ENCODE data around the gene MYO5B.

The MYO5B gene

DNA sequence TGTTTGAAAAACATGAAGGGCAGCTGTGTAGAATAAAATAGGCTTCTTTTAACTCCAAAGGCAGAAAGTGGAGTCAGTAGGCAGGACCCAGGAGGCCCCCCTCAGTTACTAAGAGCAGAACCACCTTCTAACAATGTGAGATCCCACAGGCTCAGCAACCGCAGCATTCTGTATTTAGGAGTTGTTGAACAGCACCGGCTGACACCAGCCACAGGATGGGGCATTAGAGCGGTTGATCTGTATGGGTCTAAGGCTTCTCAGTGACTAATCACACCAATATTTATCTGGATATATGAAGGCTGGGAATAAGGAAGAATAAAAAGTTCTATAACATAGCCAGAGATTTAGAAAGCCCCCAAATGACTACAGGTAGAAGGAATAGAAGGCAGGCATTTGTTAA is 51.7 kb downstream of the MYO5B start:
- no peak for DNase-seq

DNA sequence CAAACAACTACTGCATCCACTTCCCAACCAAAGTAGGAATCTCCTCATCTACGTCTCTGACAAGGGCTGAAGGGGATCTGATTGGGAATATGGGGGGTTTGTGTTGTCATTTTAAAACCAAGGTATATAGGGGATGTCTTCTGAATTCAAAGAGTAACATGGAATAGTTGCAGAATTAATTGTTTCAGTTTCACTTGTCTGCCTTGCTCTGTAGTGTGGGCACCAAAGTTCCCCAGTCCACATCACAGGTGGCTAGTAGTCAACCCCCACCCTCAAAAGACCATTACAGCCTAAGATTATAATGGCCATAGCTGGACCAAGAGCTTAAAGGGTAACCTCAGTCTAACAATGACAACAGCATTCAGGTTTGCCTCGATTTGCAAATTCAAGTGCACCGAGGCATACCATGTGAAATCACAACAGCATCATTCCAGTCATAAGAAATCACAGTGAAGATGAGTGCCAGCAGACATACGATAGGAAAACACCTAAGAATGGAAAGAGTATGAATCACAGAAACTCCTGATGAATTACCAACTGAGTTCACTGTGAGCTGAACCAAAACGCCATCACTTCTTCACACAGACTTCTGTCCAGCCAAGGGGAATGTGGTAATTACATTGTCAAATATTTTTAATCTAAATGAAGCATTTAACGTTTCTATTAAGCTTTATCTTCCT is 52.4 kb downstream of the MYO5B start:
- DNase-seq, result no peak

DNA sequence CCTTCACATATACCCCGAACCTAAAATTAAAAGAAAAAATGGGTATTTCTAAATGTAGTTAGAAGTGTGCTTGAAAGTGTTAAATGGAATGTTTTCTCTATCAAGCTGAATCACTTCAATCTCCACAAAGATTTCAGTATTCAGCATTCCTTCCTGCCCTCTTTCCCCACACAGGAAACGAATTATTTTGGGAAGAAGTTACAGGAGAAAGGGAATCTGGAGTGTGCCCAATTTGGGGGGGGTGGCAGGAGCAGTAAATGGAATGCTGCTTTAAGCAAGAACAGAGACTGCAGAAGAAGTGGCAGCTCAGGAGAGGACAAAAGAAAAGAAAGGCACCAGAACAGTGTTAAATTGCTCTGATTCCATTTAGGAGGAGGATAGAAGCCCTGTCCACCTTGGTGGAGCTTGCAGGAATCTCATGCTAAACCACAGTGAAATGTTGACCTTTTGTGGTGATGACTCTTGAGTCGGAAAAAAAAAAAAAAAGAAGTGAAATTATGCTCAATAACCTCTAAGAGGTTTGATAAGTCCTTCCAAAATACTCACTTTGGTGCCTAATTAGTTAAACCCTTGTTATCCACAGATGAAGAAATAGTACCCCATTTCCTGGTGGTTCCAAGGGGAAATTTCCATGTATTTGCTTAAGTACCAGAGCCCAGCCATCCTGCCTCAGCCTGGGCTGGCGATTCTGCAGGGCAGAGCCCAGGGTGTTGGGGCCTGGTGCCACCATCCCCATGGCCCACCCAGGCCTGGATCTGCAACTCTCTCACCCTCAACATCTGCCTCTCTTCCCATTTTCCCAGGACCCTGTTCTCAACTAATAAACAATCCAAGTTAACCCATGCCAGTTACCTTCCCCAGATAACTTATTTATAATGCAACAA is 56.5 kb downstream of the MYO5B start:
- no peak for DNase-seq

DNA sequence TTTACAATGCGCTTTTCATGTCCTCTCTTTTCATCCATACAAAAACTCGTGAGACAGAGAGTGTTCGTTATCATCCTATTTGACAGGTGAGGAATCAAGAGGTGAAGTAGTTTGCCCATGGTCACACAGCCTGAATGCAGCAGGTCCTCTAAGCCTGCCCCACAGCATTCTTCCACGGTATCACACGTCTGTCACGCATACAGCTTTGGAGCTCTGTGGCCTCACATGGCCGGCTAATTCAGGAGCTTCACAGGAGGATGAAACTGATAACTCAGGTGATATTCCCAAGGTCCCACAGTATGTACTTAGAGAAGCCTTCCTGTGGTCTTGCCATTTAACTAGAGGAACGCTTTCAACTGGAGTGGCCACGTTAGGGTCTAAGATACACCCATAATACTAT is 59.0 kb downstream of the MYO5B start:
- no peak for DNase-seq

DNA sequence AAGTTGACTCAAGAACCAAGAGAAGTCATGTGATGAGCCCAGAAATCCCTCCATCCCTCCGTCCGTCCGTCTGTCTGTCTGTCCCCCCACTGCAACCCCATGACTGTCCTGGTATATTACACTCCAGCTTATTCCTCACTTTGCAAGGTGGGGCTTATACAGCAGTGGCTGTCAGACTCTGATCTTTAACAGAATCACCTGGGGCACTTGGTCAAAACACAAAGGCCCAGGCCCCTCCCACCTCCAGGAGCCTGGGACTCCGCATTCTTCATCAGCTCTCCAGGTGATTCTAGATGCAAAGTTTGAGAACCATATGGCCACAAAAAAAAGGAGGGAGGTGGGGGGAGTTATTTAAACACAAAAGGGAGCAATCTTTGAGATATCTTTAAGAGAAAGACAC is 61.4 kb downstream of the MYO5B start:
- DNase-seq, result no peak

DNA sequence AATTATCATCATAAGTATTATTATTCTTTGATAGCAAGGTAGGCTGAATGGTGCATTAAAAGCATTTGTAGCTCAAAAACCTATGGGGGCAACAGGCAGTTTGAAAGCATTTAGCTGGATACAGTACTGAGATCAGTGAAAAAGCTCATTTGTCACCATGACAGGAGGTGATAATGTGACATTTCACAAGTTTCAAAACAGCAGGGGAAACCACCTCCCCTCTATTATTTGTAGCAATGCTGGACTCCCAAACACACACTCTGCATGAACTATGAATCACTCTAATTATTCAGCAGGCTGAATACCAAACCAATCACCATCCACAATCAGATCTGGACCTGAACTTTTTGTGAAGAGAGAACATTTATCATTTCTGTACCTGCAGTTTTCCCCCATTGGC is 63.4 kb downstream of the MYO5B start:
- no peak for DNase-seq

DNA sequence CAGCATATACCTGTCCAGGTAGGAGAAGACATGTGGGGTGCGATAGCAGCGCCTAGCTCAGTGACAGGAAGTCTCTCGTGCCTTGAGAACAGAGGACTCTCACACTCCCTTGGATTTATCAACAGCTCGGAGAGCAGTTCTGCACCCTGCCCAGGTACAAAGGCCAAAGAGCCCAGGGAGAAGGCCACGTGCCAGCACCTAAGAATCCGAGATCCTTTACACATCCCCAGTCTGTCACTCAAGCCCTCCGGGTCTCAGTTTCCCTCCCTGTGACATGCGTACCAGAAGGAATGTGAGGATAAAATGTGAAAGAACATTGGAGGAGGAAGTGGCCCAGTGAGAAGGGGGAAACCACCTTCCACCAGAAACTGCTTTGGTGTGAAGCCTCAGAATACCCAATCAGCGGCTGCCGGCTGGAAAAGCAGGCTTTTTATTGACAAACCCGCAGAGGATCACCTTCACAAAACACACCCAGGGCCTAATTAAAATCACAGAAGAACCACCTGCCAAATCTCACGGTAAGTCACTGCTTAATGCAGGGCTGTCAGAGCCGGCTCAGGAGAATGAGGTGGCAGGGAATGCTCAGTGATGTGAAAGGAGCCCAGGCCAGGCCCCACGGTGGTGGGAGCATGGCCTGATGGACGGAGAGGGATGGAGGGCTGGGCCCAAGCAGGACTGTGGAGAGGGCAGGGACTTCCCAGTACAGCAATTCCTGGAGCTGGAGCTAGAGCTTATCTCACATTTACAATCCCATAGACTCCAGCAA is 66.3 kb downstream of the MYO5B start:
- DNase-seq, result peak; percentile 55

DNA sequence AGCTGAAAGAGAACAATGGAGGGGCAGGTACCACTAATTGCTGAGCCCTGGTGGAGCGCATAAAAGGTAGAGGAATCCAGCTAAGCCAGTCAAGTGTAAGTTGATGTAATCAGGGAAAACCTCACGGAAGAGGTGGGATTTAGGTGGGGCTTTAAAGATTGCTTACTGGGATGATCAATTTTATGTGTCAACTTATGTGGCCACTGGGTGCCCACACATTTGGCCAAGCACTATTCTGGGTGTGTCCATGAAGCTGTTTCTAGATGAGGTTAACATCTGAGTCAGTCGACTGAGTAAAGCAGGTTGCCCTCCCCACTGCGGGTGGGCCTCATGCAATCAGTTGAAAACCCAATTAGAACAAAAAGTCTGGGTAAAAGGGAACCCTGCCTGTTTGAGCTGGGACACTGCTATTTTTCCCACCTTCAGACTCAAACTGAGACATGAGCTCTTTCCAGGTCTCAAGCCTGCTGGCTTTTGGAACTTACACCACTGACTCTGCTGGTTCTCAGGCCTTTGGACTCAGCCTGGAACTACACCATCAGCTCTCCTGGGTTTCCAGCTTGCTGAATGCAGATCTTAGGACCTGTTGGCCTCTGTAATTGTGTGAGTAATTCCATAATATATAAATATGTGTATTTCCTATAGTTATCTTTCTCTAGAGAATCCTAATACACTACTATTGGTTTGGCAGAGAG is 67.3 kb downstream of the MYO5B start:
- DNase-seq, result no peak

DNA sequence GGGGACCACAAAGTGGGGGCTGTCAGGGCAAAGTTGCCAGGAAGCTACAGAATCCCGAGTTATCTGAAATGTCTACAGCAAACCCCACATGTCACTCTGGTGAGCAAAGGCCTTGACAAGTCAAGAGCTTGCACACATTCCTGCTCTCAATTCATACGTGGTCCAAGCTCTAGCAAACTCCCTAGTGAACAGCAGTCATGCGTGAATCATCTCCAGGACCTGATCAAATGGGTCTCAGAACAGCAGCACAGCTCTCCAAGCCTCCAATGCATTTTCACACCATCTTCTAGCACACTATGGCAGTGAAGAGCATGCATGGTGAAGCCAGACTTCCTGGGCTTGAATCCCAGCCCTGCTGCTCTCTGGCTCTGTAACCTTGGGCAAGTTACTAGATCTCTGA is 68.5 kb downstream of the MYO5B start:
- DNase-seq, result no peak

DNA sequence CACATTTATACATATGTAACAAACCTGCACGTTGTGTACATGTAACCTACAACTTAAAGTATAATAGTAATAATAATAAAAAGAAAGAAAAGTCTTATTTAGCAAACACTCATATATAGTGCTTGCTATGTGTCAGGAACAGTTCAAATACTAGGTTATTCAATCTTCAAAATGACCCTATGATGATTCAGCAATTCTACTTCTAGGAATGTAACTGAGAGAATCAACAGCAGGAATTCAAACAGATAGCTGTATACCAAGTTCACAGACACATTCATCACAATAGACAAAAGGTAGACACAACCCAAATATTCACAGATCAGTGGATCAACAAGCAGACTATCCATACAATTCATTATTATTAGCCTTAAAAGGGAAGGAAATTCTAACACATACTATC is 69.5 kb downstream of the MYO5B start:
- DNase-seq, result no peak

DNA sequence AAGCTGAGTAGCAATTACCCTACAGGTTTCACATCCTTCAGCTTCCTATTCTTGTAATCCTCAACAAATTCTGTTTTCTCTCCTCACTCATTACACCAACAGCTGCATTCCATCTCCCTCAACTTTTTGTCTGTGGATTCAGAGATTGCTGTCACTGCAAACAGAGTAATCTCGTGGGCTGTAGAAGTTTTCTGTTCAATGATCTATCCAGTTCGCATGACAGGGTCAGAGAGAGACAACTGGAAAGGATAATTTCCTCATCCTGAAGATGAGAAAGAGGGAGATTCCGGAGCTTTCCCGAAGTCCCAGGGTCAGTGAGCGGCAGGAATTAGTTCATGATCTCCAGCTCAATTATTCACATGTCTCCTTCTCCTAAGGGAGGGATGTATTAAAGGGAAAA is 75.7 kb downstream of the MYO5B start:
- DNase-seq, result no peak

DNA sequence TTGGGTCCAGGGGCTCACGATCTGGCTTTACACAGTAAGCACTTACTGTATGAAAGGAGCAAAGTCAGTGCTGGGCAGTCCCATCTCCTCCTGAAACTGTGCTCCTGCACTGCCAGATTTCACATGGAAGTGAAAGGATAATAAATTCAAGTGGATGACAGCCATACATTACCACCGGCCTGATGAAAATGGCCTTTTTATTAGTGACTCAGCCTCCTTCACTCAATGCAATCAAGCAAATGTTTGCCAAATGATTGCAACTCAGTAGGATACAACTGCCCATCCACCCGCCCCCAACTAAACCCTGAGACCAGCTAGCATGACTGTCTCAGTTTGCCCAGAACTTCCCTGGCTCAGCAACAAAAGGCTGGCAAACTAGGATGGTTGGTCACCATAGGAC is 77.1 kb downstream of the MYO5B start:
- DNase-seq, result peak; percentile 39

DNA sequence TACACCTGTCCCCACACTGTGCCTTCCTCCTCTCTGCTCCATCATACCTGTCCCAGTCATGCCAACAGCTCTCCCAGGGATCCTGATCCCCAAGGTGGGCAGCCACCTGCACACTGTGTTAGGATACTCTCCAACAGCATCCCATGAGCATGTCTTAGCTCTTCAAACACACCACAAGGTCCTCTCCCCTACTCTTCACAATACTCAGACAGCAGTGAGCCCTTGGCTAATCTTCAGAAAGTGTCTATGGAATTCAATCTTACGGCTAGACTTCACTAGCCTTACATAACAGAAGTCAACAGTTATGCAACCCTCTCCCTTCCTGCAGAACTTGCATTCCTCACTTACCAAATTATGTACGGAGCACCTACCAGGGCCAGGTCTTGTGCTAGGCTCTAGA is 79.9 kb downstream of the MYO5B start:
- DNase-seq, result no peak

DNA sequence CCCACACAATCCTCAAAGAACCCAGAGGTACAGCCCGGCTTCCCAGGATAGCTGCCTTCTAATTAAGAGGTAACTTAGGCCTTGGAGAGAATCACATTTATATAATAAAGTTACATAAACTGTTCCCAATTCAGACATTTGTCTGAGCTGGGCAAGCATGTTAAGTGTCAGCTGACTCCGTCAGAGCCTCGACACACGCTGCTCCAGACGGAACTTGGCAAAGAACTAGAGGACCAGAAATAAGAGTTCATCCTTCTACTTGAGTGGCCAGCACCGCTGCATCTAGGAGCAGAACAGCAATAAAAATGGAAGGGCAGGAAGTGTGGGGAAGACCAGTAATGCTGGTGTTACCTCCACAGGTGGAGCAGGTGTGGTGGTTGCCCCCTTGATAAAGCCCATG is 80.5 kb downstream of the MYO5B start:
- no peak for DNase-seq

DNA sequence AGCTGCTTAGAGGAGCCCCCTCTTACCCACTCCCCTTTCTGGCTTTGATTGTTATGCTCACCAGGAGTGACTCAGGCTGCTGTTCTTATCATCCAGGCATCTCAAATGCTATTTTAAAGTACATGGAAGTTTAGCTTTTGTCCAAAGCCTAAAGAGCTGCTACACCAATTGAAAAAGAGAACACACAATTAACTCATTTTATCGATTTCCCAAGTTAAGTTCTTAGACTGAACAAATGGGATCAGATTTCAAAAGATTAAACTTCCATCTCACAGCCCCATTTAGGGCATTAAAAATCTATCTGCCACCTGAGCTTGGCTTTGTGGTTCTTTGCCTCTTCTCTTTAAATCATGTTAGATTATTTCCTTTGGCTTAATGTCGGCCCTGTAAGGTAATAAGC is 81.2 kb downstream of the MYO5B start:
- DNase-seq, result no peak

DNA sequence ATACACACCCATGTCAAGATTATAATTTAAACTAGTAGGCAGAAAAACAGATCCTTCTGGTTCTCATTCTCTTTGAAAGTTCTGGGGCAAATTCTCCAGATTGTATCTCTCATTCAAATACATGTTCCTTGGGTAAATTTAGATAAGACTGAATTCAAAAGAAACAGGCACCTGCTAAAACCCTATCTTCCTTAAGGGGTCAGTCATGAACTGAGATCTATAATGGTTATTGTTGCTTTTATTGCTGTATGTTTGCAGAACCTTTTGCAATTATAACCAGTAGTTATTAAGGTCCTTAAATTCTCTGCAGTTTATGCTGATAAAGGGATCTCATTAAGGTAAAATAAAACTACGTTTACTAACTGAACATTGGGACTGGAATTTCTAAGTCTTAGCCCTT is 83.5 kb downstream of the MYO5B start:
- DNase-seq, result no peak

DNA sequence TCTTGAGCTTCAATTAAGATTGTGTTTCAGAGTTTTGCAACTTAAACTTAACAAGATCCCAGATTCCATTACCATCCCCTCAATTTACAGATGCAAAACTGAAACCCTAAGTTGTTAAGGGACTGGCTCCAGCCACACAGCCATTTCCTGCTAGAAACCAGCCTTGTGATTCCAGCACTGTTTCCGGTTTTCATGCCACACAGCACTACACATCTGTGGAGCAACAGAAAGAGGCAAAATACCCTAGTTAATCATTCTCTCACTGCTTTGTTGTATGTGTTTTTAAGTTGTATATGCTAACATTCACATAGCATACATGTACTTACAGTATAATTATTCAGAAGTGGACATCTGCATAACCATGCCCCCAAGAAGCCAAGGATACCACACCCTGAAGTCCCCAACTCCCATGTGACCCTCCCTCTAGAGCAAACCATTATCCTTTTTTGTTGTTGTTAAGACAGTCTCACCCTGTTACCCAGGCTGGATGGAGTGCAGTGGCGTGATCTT is 87.4 kb downstream of the MYO5B start:
- no peak for DNase-seq

DNA sequence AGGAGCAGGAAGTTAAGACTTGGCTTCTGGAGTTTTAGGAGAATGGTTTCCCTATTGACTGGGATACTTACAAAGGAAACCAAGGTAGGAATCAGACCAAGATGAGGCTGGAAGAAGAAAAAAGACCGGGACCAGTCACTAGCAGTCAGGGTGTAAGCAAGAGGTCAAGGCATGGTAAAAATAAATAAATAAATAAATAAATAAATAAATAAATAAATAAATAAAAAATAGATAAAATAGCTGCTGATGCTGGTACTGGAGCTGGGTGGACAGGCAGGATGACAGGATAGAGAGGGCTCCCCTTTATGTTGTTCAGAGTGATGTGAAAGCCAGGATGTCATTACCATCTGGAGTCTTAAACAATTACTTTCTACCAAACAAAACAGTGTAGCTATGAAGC is 89.9 kb downstream of the MYO5B start:
- DNase-seq, result no peak

DNA sequence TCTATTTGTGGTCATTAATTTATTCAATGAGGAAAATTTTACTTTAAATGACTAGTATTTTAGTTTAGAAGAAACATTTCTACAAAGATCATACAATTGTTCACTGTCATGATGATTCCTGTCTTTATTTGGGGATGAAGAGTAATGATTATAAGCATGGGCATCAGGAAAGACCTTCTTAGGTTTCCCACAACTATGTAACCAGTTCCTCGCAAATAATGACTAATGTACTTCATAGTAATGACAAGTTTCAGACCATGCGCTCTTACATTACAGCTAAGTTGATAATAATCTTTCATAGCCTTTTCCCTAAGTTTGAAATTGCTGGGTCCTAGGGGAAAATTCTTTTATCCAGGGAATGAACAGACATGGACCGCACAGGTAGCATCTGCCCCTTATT is 90.5 kb downstream of the MYO5B start:
- DNase-seq, result no peak

DNA sequence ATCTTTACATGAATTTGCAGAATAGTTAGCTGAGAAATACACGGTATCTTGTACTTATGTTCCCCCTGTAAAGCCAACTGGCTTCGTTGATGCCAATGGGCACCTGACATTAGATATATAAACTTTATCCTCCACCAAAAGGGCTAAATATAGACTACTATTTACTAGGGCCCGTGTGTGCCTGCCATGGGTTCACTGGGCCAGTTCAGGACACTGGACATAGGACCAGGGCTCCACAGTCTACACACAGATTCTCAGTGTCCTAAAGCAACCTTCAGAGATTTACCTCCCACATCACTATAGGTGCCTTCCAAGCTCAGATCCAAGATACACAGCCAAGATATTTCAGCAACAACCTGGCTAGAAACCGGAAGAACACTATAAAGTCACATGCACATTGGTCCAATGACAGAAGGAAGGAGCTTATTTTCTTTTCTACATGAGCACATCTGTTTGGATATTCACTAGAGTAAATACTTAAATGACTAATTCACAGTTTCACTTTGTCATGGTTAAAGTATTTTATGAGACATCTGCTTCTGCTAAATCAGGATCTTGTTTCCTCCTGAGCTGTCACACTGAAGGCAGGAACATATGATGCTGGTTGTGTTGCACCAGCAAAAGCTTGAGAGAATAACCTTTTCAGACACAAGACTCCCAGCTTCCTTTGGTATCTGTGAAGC is 95.1 kb downstream of the MYO5B start:
- DNase-seq, result no peak

DNA sequence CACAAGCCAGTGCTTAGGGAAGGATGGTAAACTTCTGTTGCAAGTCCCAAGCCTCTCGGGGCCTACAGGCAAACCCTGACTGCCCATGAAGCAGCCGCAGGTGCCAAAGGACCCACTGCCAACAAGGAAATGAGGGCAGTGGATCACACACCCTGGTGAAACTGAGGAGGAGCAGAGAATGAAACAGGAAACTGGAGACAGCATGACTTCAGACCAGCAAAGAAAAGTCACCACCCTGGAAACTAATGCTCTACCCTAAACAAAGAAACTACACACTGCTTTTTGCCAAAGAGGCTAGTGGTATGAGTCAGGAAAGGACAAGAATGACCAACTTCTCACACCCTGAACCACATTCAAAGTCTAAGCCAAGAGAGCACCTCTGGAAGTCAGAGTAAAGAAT is 97.2 kb downstream of the MYO5B start:
- no peak for DNase-seq

DNA sequence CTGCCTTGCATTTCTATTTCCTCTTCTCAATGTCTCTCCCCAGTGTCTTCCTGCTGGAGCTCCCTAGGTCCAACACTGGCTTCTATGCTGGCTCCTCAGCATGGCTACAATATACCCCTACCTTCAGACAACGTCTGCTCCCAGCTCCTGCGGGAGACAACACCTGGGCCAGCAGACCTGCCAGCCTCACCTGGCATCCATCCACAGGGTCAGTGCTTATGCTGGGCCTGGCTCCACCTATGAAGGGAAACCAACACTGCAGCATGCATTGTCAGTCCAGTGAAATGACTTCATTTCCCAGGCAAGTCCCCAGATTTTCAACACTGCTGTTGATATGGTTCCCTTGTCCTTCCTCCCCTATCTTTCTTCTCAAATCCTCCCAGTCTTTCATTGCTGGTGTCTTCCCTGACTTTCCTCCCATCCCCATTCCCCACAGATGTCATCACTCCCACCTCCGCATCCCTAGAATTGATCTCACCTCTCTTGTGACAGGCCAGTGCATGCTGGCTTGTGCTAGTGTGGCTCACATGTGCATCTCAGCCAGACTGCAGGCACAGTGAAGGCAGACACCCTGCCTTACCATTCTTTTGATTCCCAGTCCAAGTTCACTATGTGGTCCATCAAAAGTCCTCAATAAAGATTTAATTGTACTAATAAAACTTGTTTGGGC is 98.0 kb downstream of the MYO5B start:
- DNase-seq, result no peak
